Activated naive CD4-positive, alpha-beta T cell treated with anti-CD3 and anti-CD28 coated beads, Interleukin-2, amount 50 U/mL, for 24 hours (primary cell): Measurements from ENCODE around the gene TBC1D14.
A peak's percentile ranks its signal among the peaks of the same experiment; 100 is the strongest.

Source experiments
- H3K27ac Mint-ChIP-seq: one replicate; pipeline ENCODE4 v1.8.0; 2021; ENCODE audit warnings: mild to moderate bottlenecking, mixed read lengths
- H3K27me3 Mint-ChIP-seq: one replicate; pipeline ENCODE4 v1.8.0; 2021; ENCODE audit warnings: mixed read lengths
- H3K36me3 Mint-ChIP-seq: one replicate; pipeline ENCODE4 v1.8.0; 2021; ENCODE audit warnings: mixed read lengths
- H3K4me1 Mint-ChIP-seq: one replicate; pipeline ENCODE4 v1.8.0; 2021; ENCODE audit warnings: mixed read lengths
- H3K4me3 Mint-ChIP-seq: one replicate; pipeline ENCODE4 v1.8.0; 2021; ENCODE audit warnings: mild to moderate bottlenecking, mixed read lengths
- H3K9me3 Mint-ChIP-seq: one replicate; pipeline ENCODE4 v1.8.0; 2021; ENCODE audit warnings: mixed read lengths

TBC1D14 gene

DNA sequence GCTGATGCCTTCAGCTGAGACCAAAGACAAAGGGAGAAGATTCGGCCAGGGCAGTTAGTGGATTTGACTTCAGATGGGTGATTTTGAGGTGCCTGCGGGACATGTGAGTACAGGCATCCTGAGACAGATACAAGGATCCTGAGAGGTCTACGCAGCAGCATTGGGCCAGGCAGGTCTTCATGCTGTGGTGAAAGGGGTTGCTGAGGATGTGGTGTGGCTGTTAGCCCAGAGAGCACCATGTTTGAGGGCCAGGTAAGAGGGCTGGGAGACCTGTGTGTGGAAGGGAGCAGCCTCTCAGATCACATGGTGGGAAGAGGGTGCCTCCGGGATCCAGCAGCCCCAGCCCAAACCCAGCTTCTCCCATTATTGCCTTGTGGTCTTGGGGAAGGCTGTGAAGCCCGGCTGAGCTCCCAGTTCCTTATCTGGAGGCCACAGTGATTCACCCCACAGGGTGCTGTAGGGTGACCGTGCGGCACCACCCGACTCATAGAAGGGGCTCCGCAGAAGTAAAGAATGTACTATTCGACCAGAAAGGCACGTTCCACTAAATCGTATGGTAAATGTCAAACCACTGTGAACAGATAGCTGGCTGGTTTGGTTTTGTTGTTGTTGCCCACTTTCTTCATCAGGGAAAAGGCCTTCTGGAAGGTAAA, 105.9 kb downstream of the TBC1D14 start:
- no peak overlapping the region for H3K27ac Mint-ChIP-seq
- no peaks in the 10 kb centered on the region for H3K27me3 Mint-ChIP-seq
- H3K4me1 Mint-ChIP-seq = no peaks in the 10 kb centered on the region
- H3K36me3 Mint-ChIP-seq = peaks cover 9% of the 10 kb centered on the region
- H3K4me3 Mint-ChIP-seq = no peak overlapping the region
- H3K9me3 Mint-ChIP-seq = no peaks in the 10 kb centered on the region

DNA sequence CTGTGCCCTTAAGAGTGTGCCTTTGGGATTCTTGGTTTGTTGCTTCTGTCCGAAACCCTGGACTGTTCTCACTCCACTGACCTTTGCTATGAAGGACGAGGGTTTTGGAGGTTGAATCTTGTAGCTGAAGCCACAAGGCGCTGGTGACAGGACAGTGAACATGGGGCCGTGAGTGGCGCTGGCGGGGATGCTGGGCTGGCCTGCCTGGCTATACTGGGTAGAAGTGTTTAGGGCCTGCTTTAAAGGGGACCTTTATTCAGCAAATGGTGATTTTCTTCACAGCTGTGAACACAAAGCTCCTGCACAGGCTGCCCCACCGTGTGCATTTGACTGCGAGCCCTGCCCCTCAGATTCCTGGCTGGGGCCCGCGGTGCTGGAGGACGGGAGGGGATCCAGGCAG, 106.5 kb downstream of the TBC1D14 start:
- H3K36me3 Mint-ChIP-seq = peaks cover 9% of the 10 kb centered on the region
- H3K27me3 Mint-ChIP-seq = no peaks in the 10 kb centered on the region
- H3K4me3 Mint-ChIP-seq = no peak overlapping the region
- no peaks in the 10 kb centered on the region for H3K9me3 Mint-ChIP-seq
- no peak overlapping the region for H3K27ac Mint-ChIP-seq
- H3K4me1 Mint-ChIP-seq = no peaks in the 10 kb centered on the region

DNA sequence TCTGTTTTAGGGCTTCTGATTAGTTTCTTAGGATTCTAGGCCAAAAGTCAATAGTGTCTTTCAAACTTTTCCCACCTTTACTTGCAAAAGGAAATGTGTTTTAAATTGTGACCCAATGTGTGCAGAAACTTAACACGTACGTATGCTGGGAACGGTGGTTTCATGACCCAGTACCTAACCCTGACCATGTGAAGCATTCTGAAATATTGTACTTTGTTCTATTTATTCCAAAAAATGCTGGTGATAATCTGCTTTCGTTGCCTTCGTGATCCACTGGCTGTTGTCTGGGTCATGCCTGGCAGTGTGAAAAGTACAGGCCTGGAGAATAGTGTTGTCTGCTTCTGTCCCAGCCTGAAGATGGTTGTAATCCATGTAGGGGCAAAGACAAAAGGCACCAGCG, 106.9 kb downstream of the TBC1D14 start:
- H3K9me3 Mint-ChIP-seq = no peaks in the 10 kb centered on the region
- H3K4me1 Mint-ChIP-seq = no peaks in the 10 kb centered on the region
- no peak overlapping the region for H3K27ac Mint-ChIP-seq
- peaks cover 9% of the 10 kb centered on the region for H3K36me3 Mint-ChIP-seq
- H3K27me3 Mint-ChIP-seq = no peaks in the 10 kb centered on the region
- no peak overlapping the region for H3K4me3 Mint-ChIP-seq

DNA sequence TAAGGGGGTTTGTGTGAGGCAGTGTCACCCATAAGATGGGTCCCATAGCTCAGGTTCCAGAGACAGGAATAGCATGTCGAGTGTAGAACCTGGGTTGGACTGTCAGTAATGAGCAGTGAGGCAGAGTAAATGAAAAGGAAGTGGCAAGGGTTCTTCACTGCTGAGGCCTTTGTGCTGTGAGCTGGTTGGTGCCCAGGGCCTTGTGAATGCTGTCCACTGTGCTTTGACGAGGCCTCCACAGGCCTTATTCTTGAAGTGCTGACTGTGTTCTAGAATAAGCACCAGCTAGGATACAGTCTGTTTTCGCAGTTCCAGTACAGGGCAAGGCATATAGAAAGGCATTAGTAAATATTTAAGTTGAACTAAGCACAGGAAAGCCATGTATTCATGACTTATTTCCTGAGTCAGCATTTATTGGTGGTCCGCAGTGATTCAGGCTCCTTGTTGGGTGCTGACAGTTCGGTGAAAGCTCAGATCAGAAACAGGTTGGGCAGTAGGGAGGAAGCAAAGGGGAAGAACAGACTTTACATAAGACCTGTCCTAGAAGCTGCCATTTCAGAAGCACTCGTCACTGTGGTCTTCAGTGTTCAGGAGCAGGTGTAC, 107.9 kb downstream of the TBC1D14 start:
- Mint-ChIP-seq H3K4me1 (no peaks in the 10 kb centered on the region), H3K27ac (peak overlapping the region; percentile 82), H3K36me3 (peaks cover 9% of the 10 kb centered on the region), H3K9me3 (no peaks in the 10 kb centered on the region), H3K27me3 (no peaks in the 10 kb centered on the region), H3K4me3 (no peak overlapping the region)

DNA sequence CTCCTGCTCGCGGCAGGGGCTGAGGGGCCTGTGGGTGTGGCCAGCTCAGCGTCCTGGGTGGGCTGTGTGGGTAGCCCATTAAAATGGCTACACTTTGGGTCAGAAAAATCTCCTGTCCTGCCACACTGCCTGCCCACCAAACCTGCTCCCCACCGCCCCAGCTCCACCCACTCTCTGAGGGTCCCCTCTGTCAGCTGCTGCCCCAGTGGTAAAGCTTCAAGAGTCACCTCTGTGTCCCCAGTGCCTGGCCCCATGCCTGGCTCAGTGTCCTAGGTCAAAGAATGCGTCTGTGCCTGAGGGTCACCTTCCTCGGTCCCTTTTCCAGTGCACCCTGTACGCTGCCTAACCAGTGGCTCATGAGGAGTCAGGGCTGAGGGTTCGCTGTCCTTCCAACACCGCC, 108.7 kb downstream of the TBC1D14 start:
- no peaks in the 10 kb centered on the region for H3K4me1 Mint-ChIP-seq
- no peak overlapping the region for H3K4me3 Mint-ChIP-seq
- no peaks in the 10 kb centered on the region for H3K9me3 Mint-ChIP-seq
- H3K27ac Mint-ChIP-seq = peak overlapping the region; percentile 8
- H3K36me3 Mint-ChIP-seq = peaks cover 9% of the 10 kb centered on the region
- no peaks in the 10 kb centered on the region for H3K27me3 Mint-ChIP-seq

DNA sequence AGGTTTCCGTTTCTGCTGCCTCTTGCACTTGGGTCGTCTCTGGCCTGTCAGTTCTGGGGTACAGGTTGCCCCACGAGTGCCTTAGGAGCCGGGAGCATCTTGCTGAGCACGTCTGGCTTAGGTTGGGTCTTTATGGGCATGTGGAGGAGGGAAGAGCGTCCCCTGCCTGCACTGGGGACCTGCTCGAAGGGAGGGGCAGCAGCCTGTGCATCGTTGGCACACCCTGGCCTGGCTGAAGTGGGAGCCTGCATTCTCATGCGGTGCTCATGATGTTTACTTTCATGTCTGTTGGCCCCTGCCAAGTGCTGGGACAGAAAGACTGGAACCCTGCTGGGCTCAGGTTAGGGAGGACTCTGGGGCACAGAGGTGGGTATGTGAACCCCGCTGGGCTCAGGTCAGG, 109.7 kb downstream of the TBC1D14 start:
- H3K27ac Mint-ChIP-seq = no peak overlapping the region
- no peak overlapping the region for H3K4me3 Mint-ChIP-seq
- H3K36me3 Mint-ChIP-seq = peaks cover 7% of the 10 kb centered on the region
- no peaks in the 10 kb centered on the region for H3K9me3 Mint-ChIP-seq
- no peaks in the 10 kb centered on the region for H3K27me3 Mint-ChIP-seq
- no peaks in the 10 kb centered on the region for H3K4me1 Mint-ChIP-seq

DNA sequence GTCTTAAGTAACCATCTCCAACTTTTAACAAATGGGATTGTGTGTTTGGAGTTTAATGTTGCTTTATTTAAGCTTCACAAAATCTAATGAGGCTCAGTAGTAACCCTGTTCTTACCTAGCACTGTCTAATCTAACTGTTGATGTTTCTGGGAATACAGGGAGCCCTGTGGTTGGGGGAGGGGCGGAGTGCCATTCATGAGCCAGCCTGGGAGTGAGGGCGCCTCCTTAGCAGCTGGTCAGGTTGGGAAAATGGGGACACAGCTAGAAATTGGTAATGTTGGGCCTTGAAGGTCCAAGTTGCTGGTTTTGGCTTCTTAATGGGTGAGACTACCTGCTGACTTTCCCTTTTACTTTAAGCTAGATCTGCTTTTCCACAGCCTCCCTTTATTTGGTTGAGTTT, 110.7 kb downstream of the TBC1D14 start:
- Mint-ChIP-seq H3K27me3 (no peaks in the 10 kb centered on the region), H3K9me3 (no peaks in the 10 kb centered on the region), H3K4me1 (no peaks in the 10 kb centered on the region), H3K4me3 (no peak overlapping the region), H3K36me3 (peaks cover under 1% of the 10 kb centered on the region), H3K27ac (no peak overlapping the region)

GRCh38 chr4:7020856-7021255, 111.2 kb downstream of the TBC1D14 start:
- H3K36me3 Mint-ChIP-seq = peaks cover 1% of the 10 kb centered on the region
- H3K9me3 Mint-ChIP-seq = no peaks in the 10 kb centered on the region
- H3K27me3 Mint-ChIP-seq = no peaks in the 10 kb centered on the region
- no peak overlapping the region for H3K4me3 Mint-ChIP-seq
- H3K27ac Mint-ChIP-seq = no peak overlapping the region
- H3K4me1 Mint-ChIP-seq = no peaks in the 10 kb centered on the region

DNA sequence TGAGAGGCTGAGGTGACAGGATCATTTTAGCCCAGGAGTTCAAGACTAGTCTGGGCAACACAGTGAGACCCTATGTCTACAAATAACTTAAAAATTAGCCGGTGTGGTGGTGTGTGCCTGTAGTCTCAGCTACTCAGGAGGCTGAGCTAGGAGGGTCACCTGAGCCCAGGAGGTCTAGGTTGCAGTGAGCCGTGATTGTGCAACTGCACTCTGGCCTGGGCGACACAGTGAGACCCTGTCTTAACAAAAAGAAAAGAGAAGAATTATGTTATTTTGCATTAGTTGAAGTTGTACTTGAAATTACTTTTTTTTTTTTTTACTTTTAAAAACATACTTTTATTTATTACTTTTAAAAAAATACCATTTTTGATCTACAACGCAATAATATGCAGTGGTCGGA, 111.7 kb downstream of the TBC1D14 start:
- no peak overlapping the region for H3K4me3 Mint-ChIP-seq
- no peaks in the 10 kb centered on the region for H3K9me3 Mint-ChIP-seq
- H3K27ac Mint-ChIP-seq = no peak overlapping the region
- peaks cover 3% of the 10 kb centered on the region for H3K36me3 Mint-ChIP-seq
- no peaks in the 10 kb centered on the region for H3K27me3 Mint-ChIP-seq
- no peaks in the 10 kb centered on the region for H3K4me1 Mint-ChIP-seq

GRCh38 chr4:7021930-7022664, 112.5 kb downstream of the TBC1D14 start:
- peaks cover 4% of the 10 kb centered on the region for H3K36me3 Mint-ChIP-seq
- H3K27me3 Mint-ChIP-seq = no peaks in the 10 kb centered on the region
- no peaks in the 10 kb centered on the region for H3K4me1 Mint-ChIP-seq
- no peaks in the 10 kb centered on the region for H3K9me3 Mint-ChIP-seq
- no peak overlapping the region for H3K27ac Mint-ChIP-seq
- H3K4me3 Mint-ChIP-seq = no peak overlapping the region

GRCh38 chr4:7023486-7023885, 113.9 kb downstream of the TBC1D14 start:
- no peaks in the 10 kb centered on the region for H3K9me3 Mint-ChIP-seq
- H3K27me3 Mint-ChIP-seq = no peaks in the 10 kb centered on the region
- H3K4me3 Mint-ChIP-seq = no peak overlapping the region
- H3K4me1 Mint-ChIP-seq = peaks cover 6% of the 10 kb centered on the region
- peak overlapping the region; percentile 46 for H3K27ac Mint-ChIP-seq
- peaks cover 13% of the 10 kb centered on the region for H3K36me3 Mint-ChIP-seq

GRCh38 chr4:7023901-7024300, 114.3 kb downstream of the TBC1D14 start:
- H3K4me1 Mint-ChIP-seq = peaks cover 6% of the 10 kb centered on the region
- H3K36me3 Mint-ChIP-seq = peaks cover 13% of the 10 kb centered on the region
- H3K27me3 Mint-ChIP-seq = no peaks in the 10 kb centered on the region
- H3K9me3 Mint-ChIP-seq = no peaks in the 10 kb centered on the region
- H3K27ac Mint-ChIP-seq = peak overlapping the region; percentile 46
- H3K4me3 Mint-ChIP-seq = no peak overlapping the region

- no peaks in the 10 kb centered on the region for H3K9me3 Mint-ChIP-seq
- no peaks in the 10 kb centered on the region for H3K27me3 Mint-ChIP-seq
- no peak overlapping the region for H3K27ac Mint-ChIP-seq
- H3K4me1 Mint-ChIP-seq = peaks cover 6% of the 10 kb centered on the region
- no peak overlapping the region for H3K4me3 Mint-ChIP-seq
- H3K36me3 Mint-ChIP-seq = peaks cover 16% of the 10 kb centered on the region
Observed at GRCh38 chr4:7024336-7024890, 114.8 kb downstream of the TBC1D14 start.

- peaks cover 16% of the 10 kb centered on the region for H3K36me3 Mint-ChIP-seq
- no peak overlapping the region for H3K27ac Mint-ChIP-seq
- H3K9me3 Mint-ChIP-seq = no peaks in the 10 kb centered on the region
- H3K27me3 Mint-ChIP-seq = no peaks in the 10 kb centered on the region
- peaks cover 6% of the 10 kb centered on the region for H3K4me1 Mint-ChIP-seq
- H3K4me3 Mint-ChIP-seq = no peak overlapping the region
Observed at GRCh38 chr4:7025040-7025602, 115.5 kb downstream of the TBC1D14 start.

- no peaks in the 10 kb centered on the region for H3K27me3 Mint-ChIP-seq
- H3K27ac Mint-ChIP-seq = no peak overlapping the region
- peaks cover 20% of the 10 kb centered on the region for H3K36me3 Mint-ChIP-seq
- H3K4me3 Mint-ChIP-seq = no peak overlapping the region
- peaks cover 6% of the 10 kb centered on the region for H3K4me1 Mint-ChIP-seq
- H3K9me3 Mint-ChIP-seq = no peaks in the 10 kb centered on the region
Observed at GRCh38 chr4:7026107-7026506, 116.5 kb downstream of the TBC1D14 start.

DNA sequence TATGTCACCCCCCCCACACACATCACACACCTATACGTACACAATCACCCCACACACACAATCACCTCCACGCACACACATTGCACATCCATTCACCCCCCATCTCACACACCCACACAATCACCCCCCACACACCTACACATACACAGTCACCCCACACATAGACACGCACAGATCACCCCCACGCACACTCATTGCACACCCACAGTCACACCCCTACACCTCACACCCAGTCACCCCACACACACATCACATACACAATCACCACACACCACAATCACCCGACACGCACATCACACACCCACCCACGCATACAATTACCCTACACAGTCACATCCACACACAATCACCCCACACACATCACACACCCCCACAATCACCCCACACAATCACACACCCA, 117.7 kb downstream of the TBC1D14 start:
- peaks cover 20% of the 10 kb centered on the region for H3K36me3 Mint-ChIP-seq
- no peaks in the 10 kb centered on the region for H3K27me3 Mint-ChIP-seq
- no peak overlapping the region for H3K4me3 Mint-ChIP-seq
- peaks cover 6% of the 10 kb centered on the region for H3K4me1 Mint-ChIP-seq
- H3K27ac Mint-ChIP-seq = no peak overlapping the region
- H3K9me3 Mint-ChIP-seq = no peaks in the 10 kb centered on the region
